ENCODE results near the gene OCA2.

Gene OCA2

DNA sequence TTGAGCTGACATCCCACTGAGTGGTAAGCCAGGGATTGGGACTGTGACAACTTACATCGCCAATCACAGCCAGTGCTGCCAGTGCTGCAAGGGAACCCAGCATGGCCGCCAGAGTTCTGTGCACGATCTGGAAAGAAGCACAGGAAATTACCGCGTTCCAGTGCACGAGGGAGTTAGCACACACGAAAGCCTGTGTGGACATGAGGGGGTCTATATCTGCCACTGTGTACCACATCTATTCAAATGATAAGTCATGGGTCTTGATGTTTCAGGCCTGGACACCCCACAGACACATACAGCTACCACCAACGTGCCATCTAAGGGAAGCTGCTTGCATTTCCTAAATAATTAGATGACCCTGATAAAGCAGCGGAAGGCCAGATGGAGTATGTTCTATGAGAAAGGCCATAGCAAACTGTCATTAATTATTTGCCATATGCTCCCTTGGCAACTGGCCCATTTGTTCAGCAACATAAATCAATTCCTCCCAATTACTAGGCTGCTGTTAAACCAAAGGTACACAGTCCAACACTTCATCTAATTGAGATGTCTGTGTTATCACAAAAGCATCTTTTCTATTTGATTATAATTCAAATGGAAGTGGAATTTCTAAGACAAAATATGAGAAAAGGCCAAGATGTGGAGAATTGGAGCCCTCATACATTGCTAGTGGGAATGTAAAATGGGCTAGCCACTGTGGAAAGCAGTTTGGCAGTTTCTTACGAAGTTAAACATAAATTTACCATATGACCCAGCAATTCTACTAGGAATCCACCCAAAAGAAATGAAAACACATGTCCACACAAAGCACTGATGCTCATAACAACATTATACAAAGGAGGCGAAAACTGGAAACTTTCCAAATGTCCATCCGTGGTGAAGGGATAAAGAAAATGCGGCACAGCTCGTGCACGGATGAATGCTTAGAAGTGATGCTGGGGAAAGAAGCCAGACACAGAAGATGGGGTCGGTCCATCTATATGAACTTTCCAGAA lies 108.3 kb downstream of the OCA2 start:
- Histone ChIP-seq H3K27me3 (ENCODE audit: insufficient read depth, poor library complexity, severe bottlenecking) (no peaks in the 10 kb centered on the region), H3K4me3 (replicated peaks; ENCODE audit: insufficient read depth, low read length) (no peak overlapping the region), H3K27ac (replicated peaks) (no peak overlapping the region)
- no peak for TF ChIP-seq POLR2AphosphoS5 (IDR thresholded peaks at IDR 0.05; ENCODE audit: low read depth)
- TF ChIP-seq, protein P1, sequence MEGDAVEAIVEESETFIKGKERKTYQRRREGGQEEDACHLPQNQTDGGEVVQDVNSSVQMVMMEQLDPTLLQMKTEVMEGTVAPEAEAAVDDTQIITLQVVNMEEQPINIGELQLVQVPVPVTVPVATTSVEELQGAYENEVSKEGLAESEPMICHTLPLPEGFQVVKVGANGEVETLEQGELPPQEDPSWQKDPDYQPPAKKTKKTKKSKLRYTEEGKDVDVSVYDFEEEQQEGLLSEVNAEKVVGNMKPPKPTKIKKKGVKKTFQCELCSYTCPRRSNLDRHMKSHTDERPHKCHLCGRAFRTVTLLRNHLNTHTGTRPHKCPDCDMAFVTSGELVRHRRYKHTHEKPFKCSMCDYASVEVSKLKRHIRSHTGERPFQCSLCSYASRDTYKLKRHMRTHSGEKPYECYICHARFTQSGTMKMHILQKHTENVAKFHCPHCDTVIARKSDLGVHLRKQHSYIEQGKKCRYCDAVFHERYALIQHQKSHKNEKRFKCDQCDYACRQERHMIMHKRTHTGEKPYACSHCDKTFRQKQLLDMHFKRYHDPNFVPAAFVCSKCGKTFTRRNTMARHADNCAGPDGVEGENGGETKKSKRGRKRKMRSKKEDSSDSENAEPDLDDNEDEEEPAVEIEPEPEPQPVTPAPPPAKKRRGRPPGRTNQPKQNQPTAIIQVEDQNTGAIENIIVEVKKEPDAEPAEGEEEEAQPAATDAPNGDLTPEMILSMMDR (IDR thresholded peaks at IDR 0.05; ENCODE audit: insufficient read depth, low read length), result no peak
- TF ChIP-seq, protein P2, sequence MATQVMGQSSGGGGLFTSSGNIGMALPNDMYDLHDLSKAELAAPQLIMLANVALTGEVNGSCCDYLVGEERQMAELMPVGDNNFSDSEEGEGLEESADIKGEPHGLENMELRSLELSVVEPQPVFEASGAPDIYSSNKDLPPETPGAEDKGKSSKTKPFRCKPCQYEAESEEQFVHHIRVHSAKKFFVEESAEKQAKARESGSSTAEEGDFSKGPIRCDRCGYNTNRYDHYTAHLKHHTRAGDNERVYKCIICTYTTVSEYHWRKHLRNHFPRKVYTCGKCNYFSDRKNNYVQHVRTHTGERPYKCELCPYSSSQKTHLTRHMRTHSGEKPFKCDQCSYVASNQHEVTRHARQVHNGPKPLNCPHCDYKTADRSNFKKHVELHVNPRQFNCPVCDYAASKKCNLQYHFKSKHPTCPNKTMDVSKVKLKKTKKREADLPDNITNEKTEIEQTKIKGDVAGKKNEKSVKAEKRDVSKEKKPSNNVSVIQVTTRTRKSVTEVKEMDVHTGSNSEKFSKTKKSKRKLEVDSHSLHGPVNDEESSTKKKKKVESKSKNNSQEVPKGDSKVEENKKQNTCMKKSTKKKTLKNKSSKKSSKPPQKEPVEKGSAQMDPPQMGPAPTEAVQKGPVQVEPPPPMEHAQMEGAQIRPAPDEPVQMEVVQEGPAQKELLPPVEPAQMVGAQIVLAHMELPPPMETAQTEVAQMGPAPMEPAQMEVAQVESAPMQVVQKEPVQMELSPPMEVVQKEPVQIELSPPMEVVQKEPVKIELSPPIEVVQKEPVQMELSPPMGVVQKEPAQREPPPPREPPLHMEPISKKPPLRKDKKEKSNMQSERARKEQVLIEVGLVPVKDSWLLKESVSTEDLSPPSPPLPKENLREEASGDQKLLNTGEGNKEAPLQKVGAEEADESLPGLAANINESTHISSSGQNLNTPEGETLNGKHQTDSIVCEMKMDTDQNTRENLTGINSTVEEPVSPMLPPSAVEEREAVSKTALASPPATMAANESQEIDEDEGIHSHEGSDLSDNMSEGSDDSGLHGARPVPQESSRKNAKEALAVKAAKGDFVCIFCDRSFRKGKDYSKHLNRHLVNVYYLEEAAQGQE (IDR thresholded peaks at IDR 0.05; ENCODE audit: insufficient replicate concordance, low read depth), result no peak
- no peak for TF ChIP-seq SPI1 (IDR thresholded peaks at IDR 0.05; ENCODE audit: borderline replicate concordance, low read depth)
- no peak for TF ChIP-seq GABPA (IDR thresholded peaks at IDR 0.05; ENCODE audit: low read depth)
- DNase-seq (ENCODE audit: low read depth in 1 of 2, low spot score in 1 of 2), result no peak

DNA sequence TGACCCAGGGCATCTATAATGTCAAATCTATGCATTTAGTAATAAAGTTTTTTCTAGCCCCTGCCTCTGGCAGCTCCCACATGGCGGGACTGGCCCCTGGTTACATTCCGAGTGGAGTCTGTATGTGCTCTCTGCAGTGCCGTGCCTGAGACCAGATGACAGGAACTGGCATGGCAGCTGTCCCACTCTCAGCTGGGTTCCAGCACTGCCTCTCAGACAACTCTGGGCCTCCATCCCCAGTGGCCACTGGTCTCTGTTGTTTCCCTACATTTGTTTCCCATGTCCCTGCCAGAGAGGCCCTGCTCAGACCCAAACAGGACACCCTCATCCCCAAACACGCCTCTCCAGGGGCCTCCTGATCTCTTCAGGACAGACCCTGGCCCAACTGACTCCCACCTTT lies 109.3 kb downstream of the OCA2 start:
- no peak for DNase-seq (ENCODE audit: low read depth in 1 of 2, low spot score in 1 of 2)
- Histone ChIP-seq H3K27me3 (ENCODE audit: insufficient read depth, poor library complexity, severe bottlenecking) (no peaks in the 10 kb centered on the region), H3K4me3 (replicated peaks; ENCODE audit: insufficient read depth, low read length) (no peak overlapping the region), H3K27ac (replicated peaks) (no peak overlapping the region)
- TF ChIP-seq, protein P2 (IDR thresholded peaks at IDR 0.05; ENCODE audit: insufficient replicate concordance, low read depth), result no peak
- TF ChIP-seq SPI1 (IDR thresholded peaks at IDR 0.05; ENCODE audit: borderline replicate concordance, low read depth) (no peak), POLR2AphosphoS5 (IDR thresholded peaks at IDR 0.05; ENCODE audit: low read depth) (no peak), GABPA (IDR thresholded peaks at IDR 0.05; ENCODE audit: low read depth) (no peak)
- TF ChIP-seq, protein P1 (IDR thresholded peaks at IDR 0.05; ENCODE audit: insufficient read depth, low read length), result no peak

DNA sequence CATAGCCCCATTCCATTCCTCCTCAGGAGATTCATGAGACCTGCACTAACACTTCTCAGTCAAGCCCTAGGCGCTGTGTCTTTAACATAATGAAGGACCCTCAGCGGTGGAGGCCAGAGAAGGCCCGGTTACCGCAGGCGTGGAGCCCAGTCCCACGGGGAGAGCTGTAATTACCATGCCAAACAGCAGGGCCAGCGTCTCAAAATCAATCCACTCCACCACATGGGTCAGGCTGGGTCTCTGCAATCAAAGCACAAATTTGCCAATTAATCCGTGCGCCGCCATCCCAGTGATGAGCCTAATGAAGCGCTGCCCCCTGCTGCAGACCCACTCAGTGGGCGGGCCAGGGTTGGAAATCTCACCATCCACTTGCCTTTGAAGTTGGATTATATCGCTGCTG lies 109.7 kb downstream of the OCA2 start:
- no peak for TF ChIP-seq GABPA (IDR thresholded peaks at IDR 0.05; ENCODE audit: low read depth)
- TF ChIP-seq, protein P2 (IDR thresholded peaks at IDR 0.05; ENCODE audit: insufficient replicate concordance, low read depth), result no peak
- no peak for TF ChIP-seq POLR2AphosphoS5 (IDR thresholded peaks at IDR 0.05; ENCODE audit: low read depth)
- Histone ChIP-seq H3K4me3 (replicated peaks; ENCODE audit: insufficient read depth, low read length) (no peak overlapping the region), H3K27me3 (ENCODE audit: insufficient read depth, poor library complexity, severe bottlenecking) (no peaks in the 10 kb centered on the region), H3K27ac (replicated peaks) (no peak overlapping the region)
- DNase-seq (ENCODE audit: low read depth in 1 of 2, low spot score in 1 of 2), result no peak

Data from HL-60 (cell line).